DMS53 treated with DMSO at 0.1 percent for 48 hours (cell line): ENCODE results near the gene KRTAP5-5.
"Not testable (repeated sequence)": the region's sequence is repeated elsewhere in the genome, so short reads cannot be mapped to it uniquely, and the experiment has no call there.

Experiments
- DNase-seq: peaks from one replicate; lab custom pipeline; 2025; ENCODE audit not compliant: unreplicated experiment; lab: John Stamatoyannopoulos, UW

Gene KRTAP5-5

DNA sequence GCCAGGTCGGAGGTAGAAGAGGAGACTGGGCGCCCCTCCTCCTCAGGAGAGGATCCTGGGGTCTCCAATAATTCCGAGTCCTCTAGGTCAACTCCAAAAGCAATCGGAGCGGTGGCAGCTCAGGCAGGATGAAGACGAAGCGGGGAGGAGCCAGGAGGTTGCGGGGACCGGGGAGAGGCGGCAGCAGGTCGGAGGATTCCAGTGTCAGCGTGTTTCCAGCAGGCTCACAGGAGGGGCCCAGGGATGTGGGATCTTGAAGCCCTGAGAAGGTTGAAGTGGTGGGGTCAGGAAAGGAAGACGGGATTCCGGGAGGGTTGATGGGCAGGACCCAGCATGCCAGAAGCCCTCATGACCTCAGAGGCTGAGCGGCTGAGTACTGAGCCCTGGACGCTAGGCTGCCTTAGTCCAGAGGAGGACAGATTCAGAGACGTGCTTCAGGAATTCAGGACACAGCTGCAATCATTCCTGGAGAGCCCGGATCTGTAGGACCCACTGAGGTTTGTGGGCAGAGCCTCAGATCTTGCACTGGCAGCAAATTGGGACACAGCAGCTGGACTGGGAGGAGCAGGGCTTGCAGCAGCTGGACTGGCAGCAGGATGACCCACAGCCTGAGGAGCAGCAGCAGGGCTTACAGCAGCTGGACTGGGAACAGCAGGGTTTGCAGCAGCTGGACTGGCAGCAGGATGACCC lies 22.3 kb upstream of the KRTAP5-5 start:
- DNase-seq, result not testable (repeated sequence)

DNA sequence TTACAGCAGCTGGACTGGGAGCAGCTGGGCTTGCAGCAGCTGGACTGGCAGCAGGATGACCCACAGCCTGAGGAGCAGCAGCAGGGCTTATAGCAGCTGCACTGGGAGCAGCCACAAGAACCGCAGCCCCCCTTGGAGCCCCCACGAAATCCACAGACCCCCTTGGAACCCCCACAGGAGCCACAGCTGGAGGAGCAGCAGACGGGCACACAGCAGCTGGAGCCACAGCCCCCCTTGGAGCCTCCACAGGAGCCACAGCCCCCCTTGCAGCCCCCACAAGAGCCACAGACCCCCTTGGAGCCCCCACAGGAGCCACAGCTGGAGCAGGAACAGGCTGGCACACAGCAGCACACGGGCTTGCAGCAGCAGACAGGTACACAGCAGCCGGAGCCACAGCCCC lies 21.7 kb upstream of the KRTAP5-5 start:
- not testable (repeated sequence) for DNase-seq

DNA sequence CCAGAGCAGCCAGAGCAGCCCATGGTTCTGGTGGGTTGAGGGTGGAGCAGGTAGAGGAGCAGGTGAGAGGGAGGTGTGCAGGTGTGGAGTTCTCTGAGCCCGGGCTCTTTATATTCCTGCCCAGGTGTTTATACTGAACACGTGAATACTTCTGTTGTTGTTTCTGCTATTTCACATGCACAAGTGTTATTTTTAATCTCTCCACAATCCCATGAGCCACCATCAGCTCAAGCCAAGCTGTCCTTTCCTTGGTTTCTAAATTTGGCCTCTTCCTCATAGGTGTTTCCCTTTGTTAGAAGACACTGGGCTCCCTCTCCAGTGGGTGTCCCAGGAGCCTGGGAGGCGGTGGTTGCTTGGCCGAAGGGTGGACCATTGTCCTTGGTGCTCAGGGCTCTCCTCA lies 21.2 kb upstream of the KRTAP5-5 start, which contains the start of gene KRTAP5-3:
TSS of gene KRTAP5-3 (minus strand) at position 101 of the 400 bp plus-strand sequence. CDS start at position 23, 78 bp downstream.
- DNase-seq, result peak; percentile 7

DNA sequence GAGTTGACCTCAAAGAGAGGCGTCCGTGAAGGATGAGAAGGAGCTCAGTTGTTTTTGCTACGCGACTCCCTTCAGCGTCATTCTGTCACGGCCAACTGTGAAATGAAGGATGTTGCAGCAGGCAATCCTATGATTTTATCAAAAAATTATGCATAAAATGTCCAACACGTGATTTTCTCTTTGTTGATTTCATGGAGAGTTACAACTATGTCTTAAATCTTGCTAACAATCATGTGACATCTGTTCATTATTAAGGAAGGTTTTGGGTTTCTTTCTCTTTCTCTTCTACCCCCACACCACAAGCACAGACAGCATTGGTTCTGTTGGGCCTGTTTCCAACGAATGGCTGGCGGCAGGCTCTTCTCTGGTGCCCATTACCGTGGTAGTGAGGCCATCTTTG lies 11.3 kb upstream of the KRTAP5-5 start:
- no peak for DNase-seq

DNA sequence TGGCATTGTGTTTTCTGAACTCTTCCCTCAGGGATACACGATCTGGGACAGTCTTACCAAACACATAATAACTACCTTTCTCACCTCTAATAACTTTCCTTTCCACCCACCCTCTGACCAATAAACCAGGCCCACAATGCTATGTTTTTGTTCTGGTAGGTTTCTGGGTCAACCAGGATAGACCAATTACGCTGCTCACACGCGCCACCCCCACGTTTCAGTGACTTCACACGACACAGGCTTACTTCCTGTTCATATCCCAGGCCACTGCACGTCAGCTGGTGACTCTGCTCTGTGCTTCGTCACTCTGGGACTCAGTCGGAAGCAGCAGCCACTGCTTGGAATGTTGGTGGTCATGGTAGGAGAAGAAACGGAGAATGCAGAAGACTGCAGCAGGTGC lies 10.1 kb upstream of the KRTAP5-5 start:
- DNase-seq, result no peak

DNA sequence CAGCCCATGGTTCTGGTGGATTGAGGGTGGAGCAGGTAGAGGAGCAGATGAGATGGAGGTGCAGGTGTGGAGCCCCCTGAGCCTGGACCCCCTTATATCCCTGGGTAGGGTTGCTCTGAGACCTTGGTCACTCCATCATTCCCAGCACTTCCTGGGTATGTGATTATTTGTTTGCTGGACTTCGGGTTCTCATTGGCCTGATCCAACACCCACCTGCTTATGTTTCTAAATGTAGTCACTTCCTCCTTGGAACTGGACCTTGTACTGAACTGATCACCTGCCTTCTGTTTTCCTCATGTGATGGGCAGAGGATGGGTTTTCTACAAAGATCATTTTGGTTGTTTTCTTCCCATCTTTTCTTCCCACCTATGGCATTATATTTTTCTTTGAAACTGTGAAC lies 7.5 kb upstream of the KRTAP5-5 start, which contains the start of gene KRTAP5-4:
TSS of gene KRTAP5-4 (minus strand) at position 53 of the 400 bp plus-strand sequence. CDS start at position 8, 45 bp downstream.
- DNase-seq, result no peak

DNA sequence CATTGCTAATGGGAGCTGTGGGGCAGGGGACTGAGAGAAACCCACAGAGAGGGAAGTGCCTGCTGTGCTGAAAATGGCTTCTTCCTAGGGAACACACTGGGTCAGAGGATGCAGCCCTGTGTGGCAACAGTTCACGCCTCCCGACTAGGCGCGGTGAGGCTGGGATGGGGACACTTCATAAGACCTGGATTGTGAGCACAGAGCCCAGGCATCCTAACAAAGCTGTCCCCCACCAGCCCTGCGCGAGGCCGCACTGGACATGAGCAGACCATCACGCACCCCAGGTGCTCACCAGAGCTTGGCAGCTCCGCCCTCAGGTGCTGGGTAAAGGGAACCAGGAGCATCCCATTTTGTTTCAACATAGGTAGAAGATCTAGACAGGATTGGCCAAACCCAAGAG lies 5.9 kb upstream of the KRTAP5-5 start:
- DNase-seq, result no peak

DNA sequence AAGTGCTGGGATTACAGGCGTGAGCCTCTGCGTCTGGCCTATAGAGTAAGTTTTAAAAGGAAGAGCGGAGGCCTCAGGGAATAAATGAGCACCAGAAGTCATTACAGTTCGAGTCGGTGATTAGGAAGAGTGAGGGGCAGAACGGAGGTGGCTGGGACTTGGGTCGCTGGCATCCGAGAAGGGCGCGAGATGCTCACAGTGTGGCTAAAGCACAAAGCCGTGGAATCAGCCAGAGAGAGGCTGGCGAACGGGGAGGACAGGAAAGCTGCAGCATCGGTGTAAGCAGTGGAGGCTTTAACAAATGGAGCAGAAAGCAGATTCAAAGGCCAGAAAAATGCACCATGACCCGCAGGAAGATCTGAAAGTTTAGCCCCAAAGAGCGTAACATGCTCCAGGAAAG lies 5.0 kb upstream of the KRTAP5-5 start:
- no peak for DNase-seq

DNA sequence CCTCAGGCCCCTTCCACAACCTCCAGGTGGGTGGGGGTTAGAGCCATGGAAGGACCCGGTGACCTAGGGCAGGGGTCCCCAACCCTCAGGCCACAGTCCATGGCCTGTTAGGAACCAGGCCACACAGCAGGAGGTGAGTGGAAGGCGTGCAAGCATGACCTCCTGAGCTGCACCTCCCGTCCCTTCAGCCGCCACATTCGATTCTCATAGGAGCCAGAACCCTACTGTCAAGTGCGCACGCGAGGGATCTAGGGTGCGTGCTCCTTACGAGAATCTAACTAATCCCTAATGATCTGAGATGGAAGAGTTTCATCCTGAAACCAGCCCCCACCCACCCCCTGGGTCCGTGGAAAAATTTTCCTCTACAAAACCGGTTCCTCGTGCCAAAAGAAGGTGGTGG lies 4.0 kb upstream of the KRTAP5-5 start:
- DNase-seq, result no peak

DNA sequence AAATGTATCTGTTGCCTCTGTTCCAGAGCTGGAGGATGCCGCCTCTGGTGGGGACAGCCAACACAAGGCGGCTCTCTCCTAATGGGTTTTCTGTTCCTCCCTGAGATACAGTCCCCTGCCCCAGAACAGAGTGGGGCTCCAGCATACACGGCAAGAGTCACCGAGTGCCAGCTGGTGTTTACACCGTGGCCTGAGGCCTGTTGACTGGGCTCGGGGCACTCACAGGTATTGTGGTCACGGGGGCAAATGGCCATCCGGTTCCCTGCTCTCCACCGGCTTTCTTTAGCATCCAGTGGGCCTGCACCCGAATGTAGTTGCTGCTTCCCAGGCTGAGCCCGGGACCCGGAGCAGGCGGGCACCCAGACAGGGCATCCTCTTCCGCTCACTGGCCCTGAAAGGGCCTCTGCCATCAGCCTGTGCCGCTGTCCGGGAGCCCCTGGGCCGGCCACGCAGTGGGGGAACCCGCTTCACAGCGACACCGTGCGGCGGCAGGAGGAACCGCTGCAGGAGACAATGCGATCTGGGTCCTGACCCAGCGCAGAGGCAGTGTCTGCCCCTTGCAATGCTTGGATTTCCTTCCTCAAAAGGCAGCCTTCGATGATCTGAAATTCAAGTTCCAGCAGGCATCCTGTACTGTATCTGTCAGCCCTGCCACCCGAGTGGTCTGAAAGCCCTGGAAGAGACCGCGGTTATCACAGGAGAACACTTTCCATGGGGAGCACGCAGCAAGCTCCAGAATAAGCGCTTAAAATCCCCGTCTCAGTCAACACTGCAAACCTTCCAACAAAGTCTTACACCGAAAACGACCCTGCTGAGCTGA lies 859 bp upstream of the KRTAP5-5 start:
- DNase-seq, result peak; percentile 35

DNA sequence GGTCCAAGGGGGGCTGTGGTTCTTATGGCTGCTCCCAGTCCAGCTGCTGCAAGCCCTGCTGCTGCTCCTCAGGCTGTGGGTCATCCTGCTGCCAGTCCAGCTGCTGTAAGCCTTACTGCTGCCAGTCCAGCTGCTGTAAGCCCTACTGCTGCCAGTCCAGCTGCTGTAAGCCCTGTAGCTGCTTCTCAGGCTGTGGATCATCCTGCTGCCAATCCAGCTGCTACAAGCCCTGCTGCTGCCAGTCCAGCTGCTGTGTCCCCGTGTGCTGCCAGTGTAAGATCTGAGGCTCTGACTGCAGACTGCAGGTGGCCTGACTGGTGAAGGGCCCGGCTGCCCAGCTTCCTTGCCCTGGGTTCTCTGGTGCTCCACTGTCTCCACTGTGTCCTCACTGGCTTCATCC lies 696 bp downstream of the KRTAP5-5 start:
- DNase-seq, result no peak

DNA sequence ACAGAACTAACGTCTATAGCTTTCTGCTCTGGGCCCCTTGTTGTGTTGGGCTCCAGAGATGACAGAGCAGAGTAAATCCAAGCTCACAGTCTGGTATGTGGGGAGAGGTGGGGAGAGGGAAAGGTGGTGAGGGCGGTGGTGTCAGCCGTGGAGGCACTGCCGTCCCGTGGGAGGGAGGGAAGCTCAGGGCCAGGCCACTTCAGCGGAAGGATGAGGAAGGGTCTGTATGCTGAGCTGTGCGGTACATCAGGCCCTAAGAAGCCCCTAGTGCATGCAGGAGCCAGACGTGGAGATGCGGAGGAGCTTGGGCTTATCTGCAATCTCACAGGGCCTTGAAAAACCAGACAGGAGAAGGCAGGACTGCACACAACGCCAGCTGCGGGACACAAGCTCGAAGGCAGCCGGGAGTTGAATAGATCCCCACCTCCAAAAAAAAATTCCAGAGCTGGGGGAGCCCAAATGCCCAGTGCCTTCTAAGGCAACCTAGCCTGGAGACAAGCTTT lies 1.5 kb downstream of the KRTAP5-5 start:
- no peak for DNase-seq

DNA sequence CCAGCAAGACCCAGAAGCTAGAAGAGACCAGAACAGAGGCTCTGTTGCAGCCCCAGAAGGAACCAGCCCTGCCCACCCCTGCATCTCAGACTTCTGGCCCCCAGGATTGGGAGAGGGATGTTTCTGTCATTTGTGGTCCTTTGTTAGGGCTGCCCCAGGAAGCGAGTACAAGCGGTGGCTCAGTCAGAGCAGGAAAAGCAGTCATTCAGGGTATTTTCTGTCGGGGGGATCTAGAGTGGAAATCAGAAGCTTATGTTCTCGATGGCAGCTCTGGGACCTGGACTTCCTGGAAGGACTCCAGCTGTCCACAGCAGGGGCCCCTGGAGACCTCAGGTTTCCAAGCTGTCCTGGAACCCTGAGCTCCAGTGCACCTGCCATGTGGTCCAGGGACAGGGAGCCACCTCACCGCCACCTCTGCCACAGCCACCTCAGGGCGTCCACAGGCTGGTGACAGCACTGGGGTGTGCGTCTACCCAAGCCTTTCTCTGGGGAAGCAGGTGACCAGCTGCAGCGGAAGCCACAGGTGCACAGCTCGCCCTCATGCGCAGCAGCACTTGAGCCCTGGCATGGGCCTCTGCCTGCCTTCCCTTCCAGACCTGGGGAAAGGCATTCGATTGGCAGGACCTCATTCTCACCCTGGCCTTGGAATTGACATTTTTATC lies 2.6 kb downstream of the KRTAP5-5 start:
- no peak for DNase-seq

DNA sequence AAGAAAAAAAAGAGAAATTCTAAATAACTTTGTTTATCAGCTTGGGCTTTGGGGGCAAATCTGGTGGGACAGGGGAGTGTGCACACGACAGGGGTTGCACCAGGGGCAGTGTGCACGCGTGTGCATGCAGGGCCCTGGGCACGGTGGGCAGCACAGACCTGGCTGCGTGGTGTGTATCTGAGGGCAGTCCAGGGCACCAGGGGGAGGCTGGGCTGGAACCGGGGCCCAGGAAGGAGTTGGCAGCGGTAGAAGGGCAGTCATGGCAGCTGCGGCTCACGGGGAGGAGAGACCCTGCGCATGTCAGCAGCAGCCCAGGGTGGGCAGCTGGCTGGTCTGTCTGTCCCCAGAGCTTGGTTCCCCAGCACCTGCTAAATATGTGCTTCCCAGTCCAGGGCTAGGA lies 4.3 kb downstream of the KRTAP5-5 start:
- no peak for DNase-seq

DNA sequence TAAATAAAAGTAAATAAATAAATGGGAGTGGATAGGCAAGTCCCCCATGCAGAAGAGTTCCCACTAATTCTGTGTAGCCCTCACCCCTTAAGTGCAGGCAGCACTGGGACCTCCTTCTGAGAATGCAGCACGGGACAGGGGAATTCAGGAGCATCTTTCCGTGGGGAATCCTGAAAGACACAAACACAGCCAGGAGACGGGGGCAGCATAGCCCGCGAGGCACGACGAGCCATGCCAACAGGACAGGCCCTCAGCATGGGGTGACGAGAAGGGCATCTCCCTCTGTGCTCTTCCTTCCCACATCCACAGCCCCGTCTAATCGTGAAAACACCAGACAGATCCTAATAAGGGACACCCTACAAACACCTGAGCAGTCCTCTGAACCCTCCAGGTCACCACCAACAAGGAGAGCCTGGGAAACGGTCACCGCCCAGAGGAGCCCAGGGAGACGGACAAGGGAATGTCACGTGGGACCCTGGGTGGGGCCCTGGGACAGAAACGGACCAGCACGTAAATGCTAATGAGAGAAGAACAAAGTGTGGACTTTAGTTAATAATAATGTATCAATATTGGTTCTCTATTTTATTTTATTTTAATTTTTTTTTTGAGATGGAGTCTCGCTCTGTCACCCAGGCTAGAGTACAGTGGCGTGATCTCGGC lies 6.8 kb downstream of the KRTAP5-5 start:
- no peak for DNase-seq

DNA sequence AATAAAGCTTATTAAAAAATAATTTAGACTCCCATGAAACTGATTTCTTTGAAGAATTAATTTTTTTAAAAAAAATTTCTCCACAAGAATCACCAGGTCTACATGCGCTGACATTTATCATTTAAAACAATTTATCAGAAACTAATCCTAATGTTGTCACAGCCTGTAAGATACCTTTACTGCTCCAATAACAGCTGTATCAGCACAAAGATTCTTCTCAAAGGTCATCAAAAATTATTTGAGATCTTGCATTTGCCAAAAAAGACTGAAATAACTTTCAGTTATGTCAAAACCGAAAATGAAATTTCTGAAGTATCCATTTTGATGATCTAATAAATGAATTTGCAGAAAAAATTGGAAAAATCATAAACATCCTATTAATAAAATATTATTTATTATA lies 8.1 kb downstream of the KRTAP5-5 start:
- no peak for DNase-seq

DNA sequence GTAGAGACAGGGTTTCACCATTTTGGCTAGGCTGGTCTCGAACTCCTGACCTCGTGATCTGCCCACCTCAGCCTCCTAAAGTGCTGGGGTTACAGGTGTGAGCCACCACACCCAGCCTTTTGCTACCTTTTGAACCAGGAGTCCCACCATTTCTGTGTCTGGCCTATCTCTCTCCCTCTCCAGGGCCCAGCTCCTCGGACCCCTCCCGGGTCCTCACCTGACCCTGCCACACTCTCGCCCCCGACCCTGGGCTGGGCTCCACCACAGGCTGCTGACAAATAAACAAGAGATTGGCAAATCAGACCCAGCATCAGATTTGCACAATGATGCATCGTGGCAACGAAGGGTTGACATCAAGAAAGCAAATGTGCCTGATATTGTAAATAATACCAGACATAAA lies 8.8 kb downstream of the KRTAP5-5 start:
- DNase-seq, result no peak

DNA sequence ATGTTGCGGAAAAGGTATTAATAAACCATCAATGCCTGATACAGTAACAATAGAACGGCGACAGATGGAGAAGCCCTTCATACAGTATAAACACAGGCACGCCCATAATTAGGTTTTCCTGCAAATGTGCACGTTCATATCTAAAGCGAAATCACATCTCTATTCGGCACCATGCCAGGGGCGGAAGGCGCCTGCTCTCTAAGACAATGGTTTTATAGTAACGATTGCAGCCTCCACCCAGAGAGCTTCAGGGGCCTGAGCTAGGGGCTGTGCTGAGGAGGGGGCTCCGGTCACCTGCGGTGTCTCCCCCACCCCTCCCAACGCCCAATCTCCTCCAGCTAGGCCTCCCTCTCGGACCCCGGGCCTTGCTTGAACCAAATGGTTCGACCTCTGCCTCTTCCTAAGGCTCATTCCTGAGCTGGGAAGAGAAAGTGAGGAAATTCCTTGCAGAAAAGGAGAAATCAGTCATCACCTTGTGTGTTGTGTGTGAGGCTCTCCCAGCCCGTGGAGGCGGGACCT lies 9.6 kb downstream of the KRTAP5-5 start:
- DNase-seq, result no peak

DNA sequence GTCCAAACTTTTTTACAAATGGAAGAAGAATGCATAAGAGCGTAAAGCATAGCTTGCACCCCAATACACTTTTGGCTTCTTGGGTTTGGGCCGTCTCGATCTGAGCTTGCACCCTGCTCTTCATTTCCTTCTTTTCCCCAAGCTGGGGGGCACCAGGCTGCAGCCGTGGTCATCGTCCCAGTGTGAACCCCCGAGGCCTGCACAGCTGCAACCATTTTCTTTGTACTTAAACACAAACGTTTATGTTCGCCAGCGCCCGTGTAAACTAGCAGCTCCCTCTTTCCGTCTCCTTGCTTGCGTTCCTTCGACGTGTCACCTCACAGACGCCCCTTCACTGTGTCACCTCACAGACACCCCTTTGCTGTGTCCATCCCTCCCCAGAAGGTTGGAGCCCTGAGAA lies 10.1 kb downstream of the KRTAP5-5 start:
- no peak for DNase-seq

DNA sequence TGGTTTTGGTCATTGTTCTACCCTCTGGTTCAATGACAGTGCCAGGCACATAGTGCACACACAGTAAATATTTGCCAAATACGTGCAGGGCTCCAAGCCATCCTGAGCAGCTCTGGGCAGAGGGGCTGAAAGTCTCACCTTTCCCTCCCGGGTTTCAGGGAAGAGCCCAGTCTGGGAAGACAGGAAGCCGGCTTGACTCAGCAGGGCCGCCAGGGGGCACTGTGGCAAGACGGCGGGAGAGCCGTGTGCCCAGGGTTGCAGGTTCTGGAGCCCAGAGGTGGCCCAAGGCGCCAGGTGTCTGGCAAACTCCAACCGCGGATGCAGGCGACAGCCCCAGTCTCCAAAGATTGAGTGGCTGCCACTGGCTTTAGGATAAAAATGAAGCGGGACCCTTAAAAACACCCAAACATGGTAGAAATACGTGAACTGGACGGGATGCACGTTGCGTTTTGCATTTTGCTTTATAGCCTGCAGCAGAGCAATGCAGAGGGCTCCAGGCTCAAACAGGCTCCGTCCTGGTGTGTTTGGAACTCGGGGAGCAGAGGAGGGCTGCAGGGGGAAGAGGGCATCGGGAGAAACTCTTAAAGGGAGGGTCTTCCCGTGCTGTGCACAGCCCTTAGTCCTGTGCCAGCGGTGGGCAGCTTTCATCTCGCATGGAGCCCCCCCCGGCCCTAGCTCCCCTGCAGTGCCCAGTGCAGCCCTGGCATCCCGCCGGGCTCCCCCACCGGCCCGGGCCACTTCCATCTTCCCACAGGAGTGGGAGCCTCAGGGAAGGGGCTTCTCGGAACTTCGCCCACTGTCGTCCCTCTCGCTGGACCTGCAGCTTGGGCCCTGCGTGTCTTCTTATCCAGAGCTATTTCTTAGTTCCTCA lies 10.7 kb downstream of the KRTAP5-5 start:
- peak; percentile 47 for DNase-seq
